Measurements from ENCODE around the gene SMAD7. TPM values are rescaled to one million over a fixed set of nuclear protein-coding genes. Genes with fewer than 3 reads are reported as not detected.
A peak's percentile ranks its signal among the peaks of the same experiment; 100 is the strongest.

SMAD7 gene
- total RNA-seq, 2 experiments from 2014 or later, result 244 to 254 TPM

GRCh38 chr18:48947092-48947491 lies 3.7 kb downstream of the SMAD7 start:
- Histone ChIP-seq H3K9me3 (ENCODE audit: control insufficient read depth in 1 of 2, insufficient read depth in 1 of 2, low read length in 2 of 2) (no peaks in the 10 kb centered on the region), H3K4me3 (ENCODE audit: low read length) (peak overlapping the region; percentile 91), H3K4me1 (ENCODE audit: insufficient read depth, low read length) (peaks cover 80% of the 10 kb centered on the region), H3K27ac (ENCODE audit: low read depth in 1 of 2, low read length in 2 of 2) (no peak overlapping the region), H3K27me3 (ENCODE audit: control insufficient read depth in 1 of 2, insufficient read depth in 2 of 2, low read length in 2 of 2) (no peaks in the 10 kb centered on the region), H3K36me3 (ENCODE audit: insufficient read depth, low read length) (peaks cover 22% of the 10 kb centered on the region)
- Mint-ChIP-seq H3K9me3 (no peaks in the 10 kb centered on the region), H3K27me3 (no peaks in the 10 kb centered on the region), H3K36me3 (ENCODE audit: low read depth) (peaks cover 54% of the 10 kb centered on the region), H3K4me1 (ENCODE audit: low read depth) (peaks cover 73% of the 10 kb centered on the region), H3K4me3 (peak overlapping the region; percentile 100), H3K27ac (peak overlapping the region; percentile 99)
- DNase-seq (no peak), ATAC-seq (ENCODE audit: poor library complexity) (no peak)
- intact Hi-C loops (cut with DNase I, micrococcal nuclease), result loop anchor here (5.0 to 10.0 kb wide), 5 partner anchors 35 to 868 kb away; partner anchors contain the start of gene ACAA2 (in 1 of the 2)
- ChIA-PET CTCF (interaction anchor here (0.6 to 0.7 kb wide), 2 partner anchors 15 to 22 kb away, joined by 3 read pairs; no protein-coding TSS in a partner anchor), POLR2A (interaction anchor here (0.7 to 3.2 kb wide), 3 partner anchors 14 to 105 kb away, joined by 4 to 14 read pairs (median 12); no protein-coding TSS in a partner anchor)
- no peak for TF ChIP-seq CTCF (IDR thresholded peaks at IDR 0.05)

GRCh38 chr18:48946329-48946835 lies 4.4 kb downstream of the SMAD7 start:
- H3K4me3 ChIP-seq (ENCODE audit: low read length), result no peak overlapping the region
- ChIA-PET POLR2A (interaction anchor here (2.8 to 3.2 kb wide), 2 partner anchors 13 to 17 kb away, joined by 12 to 14 read pairs; no protein-coding TSS in a partner anchor), CTCF (interaction anchor here (0.6 kb wide), 2 partner anchors 15 to 33 kb away, joined by 3 read pairs; no protein-coding TSS in a partner anchor)
- no peaks in the 10 kb centered on the region for H3K9me3 ChIP-seq (ENCODE audit: control insufficient read depth in 1 of 2, insufficient read depth in 1 of 2, low read length in 2 of 2)
- no peak overlapping the region for H3K27ac ChIP-seq (ENCODE audit: low read depth in 1 of 2, low read length in 2 of 2)
- H3K9me3 Mint-ChIP-seq, result no peaks in the 10 kb centered on the region
- peaks cover 80% of the 10 kb centered on the region for H3K4me1 Mint-ChIP-seq (ENCODE audit: low read depth)
- ATAC-seq (ENCODE audit: poor library complexity) (no peak), DNase-seq (no peak)
- no peaks in the 10 kb centered on the region for H3K27me3 Mint-ChIP-seq
- intact Hi-C loops (cut with DNase I, micrococcal nuclease), result loop anchor here (5.0 to 10.0 kb wide), 5 partner anchors 34 to 868 kb away; partner anchors contain the start of gene ACAA2 (in 1 of the 2)
- TF ChIP-seq CTCF (IDR thresholded peaks at IDR 0.05), result no peak
- peaks cover 29% of the 10 kb centered on the region for H3K36me3 ChIP-seq (ENCODE audit: insufficient read depth, low read length)
- no peaks in the 10 kb centered on the region for H3K27me3 ChIP-seq (ENCODE audit: control insufficient read depth in 1 of 2, insufficient read depth in 2 of 2, low read length in 2 of 2)
- peaks cover 87% of the 10 kb centered on the region for H3K4me1 ChIP-seq (ENCODE audit: insufficient read depth, low read length)
- H3K27ac Mint-ChIP-seq, result peak overlapping the region; percentile 99
- H3K4me3 Mint-ChIP-seq, result peak overlapping the region; percentile 100
- H3K36me3 Mint-ChIP-seq (ENCODE audit: low read depth), result peaks cover 59% of the 10 kb centered on the region

- peaks cover 60% of the 10 kb centered on the region for H3K36me3 Mint-ChIP-seq (ENCODE audit: low read depth)
- Histone ChIP-seq H3K4me3 (ENCODE audit: low read length) (no peak overlapping the region), H3K9me3 (ENCODE audit: control insufficient read depth in 1 of 2, insufficient read depth in 1 of 2, low read length in 2 of 2) (no peaks in the 10 kb centered on the region), H3K27me3 (ENCODE audit: control insufficient read depth in 1 of 2, insufficient read depth in 2 of 2, low read length in 2 of 2) (no peaks in the 10 kb centered on the region), H3K4me1 (ENCODE audit: insufficient read depth, low read length) (peaks cover 88% of the 10 kb centered on the region), H3K36me3 (ENCODE audit: insufficient read depth, low read length) (peaks cover 31% of the 10 kb centered on the region), H3K27ac (ENCODE audit: low read depth in 1 of 2, low read length in 2 of 2) (no peak overlapping the region)
- ChIA-PET CTCF (interaction anchor here (0.6 kb wide), 1 partner anchor 33 kb away, joined by 3 read pairs; no protein-coding TSS in a partner anchor), POLR2A (no interaction called here)
- no peak for ATAC-seq (ENCODE audit: poor library complexity)
- DNase-seq, result no peak
- H3K4me3 Mint-ChIP-seq, result peak overlapping the region; percentile 100
- no peaks in the 10 kb centered on the region for H3K9me3 Mint-ChIP-seq
- H3K27ac Mint-ChIP-seq, result peak overlapping the region; percentile 99
- intact Hi-C loops (cut with DNase I, micrococcal nuclease), result loop anchor here (5.0 to 10.0 kb wide), 5 partner anchors 34 to 869 kb away; partner anchors contain the start of gene ACAA2 (in 1 of the 2)
- peaks cover 85% of the 10 kb centered on the region for H3K4me1 Mint-ChIP-seq (ENCODE audit: low read depth)
- H3K27me3 Mint-ChIP-seq, result no peaks in the 10 kb centered on the region
- TF ChIP-seq CTCF (IDR thresholded peaks at IDR 0.05), result no peak
These were observed 4.9 kb downstream of the SMAD7 start for GRCh38 chr18:48945953-48946217.
